A673 (cell line): Measurements from ENCODE around the gene ACP7. TPM values are rescaled to one million over a fixed set of nuclear protein-coding genes. Genes with fewer than 3 reads are reported as not detected.
"Not testable (repeated sequence)": the region's sequence is repeated elsewhere in the genome, so short reads cannot be mapped to it uniquely, and the experiment has no call there.

Experiments used
- BruUV-seq: library from RNA; stranded (reverse); fragments of 400-500 nt; replicated peaks from 2 replicates; lab custom pipeline; 2021; lab: Mats Ljungman, UMichigan
- CTCF ChIA-PET: fragments of 300-600 bp; sonication (Branson Sonifier 250); formaldehyde crosslinking; loops from one replicate; lab custom pipeline; 2022; ENCODE audit warnings: antibody characterized with exemption; lab: Charles Lee
- POLR2A ChIA-PET: fragments of 300-600 bp; sonication (Branson Sonifier 250); formaldehyde crosslinking; loops from one replicate; lab custom pipeline; 2022; ENCODE audit warnings: antibody characterized with exemption; ENCODE audit not compliant: low non-redundant PET; lab: Charles Lee
- DNase-seq: peaks from one replicate; pipeline ENCODE4 v3.0.0-alpha.2; 2015; ENCODE audit warnings: low spot score
- H3K27ac ChIP-seq: fragments of 200-600 bp; sonication (generic); 2 replicates; pipeline ENCODE4 v1.5.1; 2016; ENCODE audit warnings: mixed run types, low read depth, mild to moderate bottlenecking, mixed read lengths, antibody characterized with exemption, low read length; ENCODE audit not compliant: poor library complexity, severe bottlenecking
- H3K27me3 ChIP-seq: fragments of 200-600 bp; sonication (generic); replicated peaks from 2 replicates; pipeline ENCODE4 v1.6.1; 2017; ENCODE audit warnings: mixed run types, low read depth, mild to moderate bottlenecking, mixed read lengths, antibody characterized with exemption, low read length; ENCODE audit not compliant: insufficient read depth, poor library complexity
- H3K36me3 ChIP-seq: fragments of 200-600 bp; sonication (generic); 2 replicates; pipeline ENCODE4 v1.6.1; 2016; ENCODE audit warnings: mixed run types, mild to moderate bottlenecking, mixed read lengths, antibody characterized with exemption, low read length; ENCODE audit not compliant: insufficient read depth, poor library complexity, severe bottlenecking
- H3K4me1 ChIP-seq: fragments of 200-600 bp; sonication (generic); 2 replicates; pipeline ENCODE4 v1.6.1; 2017; ENCODE audit warnings: mixed run types, mild to moderate bottlenecking, mixed read lengths, antibody characterized with exemption, low read length; ENCODE audit not compliant: insufficient read depth, poor library complexity, severe bottlenecking
- H3K4me3 ChIP-seq: fragments of 200-600 bp; sonication (generic); 2 replicates; pipeline ENCODE4 v1.5.1; 2016; ENCODE audit warnings: low read depth, mixed run types, mild to moderate bottlenecking, mixed read lengths, low read length; ENCODE audit not compliant: poor library complexity, severe bottlenecking
- H3K9me3 ChIP-seq: fragments of 200-600 bp; sonication (generic); 2 replicates; pipeline ENCODE4 v1.6.1; 2016; ENCODE audit warnings: mixed run types, low read depth, mild to moderate bottlenecking, mixed read lengths, antibody characterized with exemption, low read length; ENCODE audit not compliant: poor library complexity, severe bottlenecking
- CTCF ChIP-seq: fragments of 300-800, 200-600 bp; sonication (generic); conservative IDR thresholded peaks from 2 replicates; pipeline ENCODE4 v1.5.1; 2017; ENCODE audit warnings: low read depth, mild to moderate bottlenecking, antibody characterized with exemption, low read length, moderate library complexity, mixed read lengths
- EZH2 ChIP-seq: fragments of 200-600 bp; sonication (generic); IDR thresholded peaks from 2 replicates; pipeline ENCODE4 v1.6.1; 2017; ENCODE audit warnings: borderline replicate concordance, low read depth, mild to moderate bottlenecking, mixed read lengths, antibody characterized with exemption, low read length; ENCODE audit not compliant: poor library complexity, severe bottlenecking
- intact Hi-C: fragments of 100-400 bp; cut with micrococcal nuclease; formaldehyde crosslinking; loops from one replicate; pipeline ENCODE4 v1.10.0; 2022; ENCODE audit not compliant: unreplicated experiment
- total RNA-seq: library from RNA; stranded (reverse); gene quantifications from 2 replicates; pipeline ENCODE4 v1.2.3, GENCODE V29; 2021

ACP7 gene
- total RNA-seq, 1 experiment from 2014 or later = not detected

GRCh38 chr19:39086386-39086785 is 2.2 kb downstream of the ACP7 start:
- H3K36me3 ChIP-seq = no peaks in the 10 kb centered on the region
- no peaks in the 10 kb centered on the region for H3K4me1 ChIP-seq
- H3K4me3 ChIP-seq = no peak overlapping the region
- TF ChIP-seq EZH2 = no peak
- no TSS peak for BruUV-seq
- ChIA-PET CTCF (no interaction called here), POLR2A (no interaction called here)
- H3K9me3 ChIP-seq = no peaks in the 10 kb centered on the region
- no peak overlapping the region for H3K27ac ChIP-seq
- H3K27me3 ChIP-seq = peaks cover 57% of the 10 kb centered on the region
- no peak for DNase-seq
- intact Hi-C loops = no loop called here

GRCh38 chr19:39087907-39088686 is 3.9 kb downstream of the ACP7 start:
- H3K4me1 ChIP-seq = no peaks in the 10 kb centered on the region
- H3K27ac ChIP-seq = no peak overlapping the region
- H3K9me3 ChIP-seq = no peaks in the 10 kb centered on the region
- H3K27me3 ChIP-seq = peaks cover 46% of the 10 kb centered on the region
- ChIA-PET POLR2A (no interaction called here), CTCF (no interaction called here)
- intact Hi-C loops = no loop called here
- no TSS peak for BruUV-seq
- no peak for TF ChIP-seq CTCF
- TF ChIP-seq EZH2 = no peak
- no peak overlapping the region for H3K4me3 ChIP-seq
- no peaks in the 10 kb centered on the region for H3K36me3 ChIP-seq
- DNase-seq = no peak

GRCh38 chr19:39090016-39090415 is 5.8 kb downstream of the ACP7 start:
- H3K27me3 ChIP-seq = peaks cover 35% of the 10 kb centered on the region
- intact Hi-C loops, POLR2A ChIA-PET, BruUV-seq, H3K27ac ChIP-seq, H3K4me1 ChIP-seq, H3K36me3 ChIP-seq, H3K9me3 ChIP-seq, H3K4me3 ChIP-seq, DNase-seq: not testable (repeated sequence)
- CTCF ChIA-PET = interaction anchor here (0.6 kb wide), 1 partner anchor 26 kb away, joined by 3 read pairs; no protein-coding TSS in a partner anchor

- intact Hi-C loops = no loop called here
- TF ChIP-seq CTCF (no peak), EZH2 (no peak)
- Histone ChIP-seq H3K27me3 (peaks cover 26% of the 10 kb centered on the region), H3K9me3 (no peaks in the 10 kb centered on the region), H3K36me3 (no peaks in the 10 kb centered on the region), H3K27ac (no peak overlapping the region), H3K4me1 (no peaks in the 10 kb centered on the region), H3K4me3 (no peak overlapping the region)
- no peak for DNase-seq
- BruUV-seq = no TSS peak
- ChIA-PET POLR2A (no interaction called here), CTCF (no interaction called here)
Observed at GRCh38 chr19:39090881-39091280, 6.7 kb downstream of the ACP7 start.

- H3K27ac ChIP-seq, DNase-seq, POLR2A ChIA-PET, H3K36me3 ChIP-seq, intact Hi-C loops, BruUV-seq, CTCF ChIA-PET, H3K9me3 ChIP-seq, H3K4me3 ChIP-seq, H3K4me1 ChIP-seq: not testable (repeated sequence)
- peaks cover 29% of the 10 kb centered on the region for H3K27me3 ChIP-seq
Observed at GRCh38 chr19:39095799-39096540, 11.8 kb downstream of the ACP7 start.
